ENCODE results near the gene FZD1. TPM values are rescaled to one million over a fixed set of nuclear protein-coding genes. Genes with fewer than 3 reads are reported as not detected.

FZD1 gene
- total and polyA plus RNA-seq, 2 of the 8 experiments (the other 6 are each of a cell fraction or from before 2014, with no cell fraction given): 0.62 to 0.91 TPM

DNA sequence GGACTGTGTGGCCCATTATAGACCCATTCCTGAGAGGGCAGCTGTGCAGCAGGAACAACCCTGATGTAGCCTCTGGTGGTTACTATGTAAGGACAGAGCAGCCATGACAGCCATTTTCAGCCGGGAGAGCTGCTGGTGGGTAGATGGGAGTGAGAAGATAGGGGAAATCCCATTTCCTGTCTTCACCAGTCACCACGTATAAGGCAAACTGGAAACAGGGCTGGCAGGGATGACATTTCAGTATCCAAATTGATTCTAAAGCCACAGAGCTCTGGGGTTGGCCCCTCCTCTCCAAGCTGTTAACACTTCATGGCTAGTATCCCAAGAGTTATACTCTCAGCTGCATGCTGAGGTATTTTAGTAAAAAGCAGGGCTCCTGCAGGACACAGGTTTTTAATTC, 15.2 kb upstream of the FZD1 start (continued):
- TF ChIP-seq, protein P1, sequence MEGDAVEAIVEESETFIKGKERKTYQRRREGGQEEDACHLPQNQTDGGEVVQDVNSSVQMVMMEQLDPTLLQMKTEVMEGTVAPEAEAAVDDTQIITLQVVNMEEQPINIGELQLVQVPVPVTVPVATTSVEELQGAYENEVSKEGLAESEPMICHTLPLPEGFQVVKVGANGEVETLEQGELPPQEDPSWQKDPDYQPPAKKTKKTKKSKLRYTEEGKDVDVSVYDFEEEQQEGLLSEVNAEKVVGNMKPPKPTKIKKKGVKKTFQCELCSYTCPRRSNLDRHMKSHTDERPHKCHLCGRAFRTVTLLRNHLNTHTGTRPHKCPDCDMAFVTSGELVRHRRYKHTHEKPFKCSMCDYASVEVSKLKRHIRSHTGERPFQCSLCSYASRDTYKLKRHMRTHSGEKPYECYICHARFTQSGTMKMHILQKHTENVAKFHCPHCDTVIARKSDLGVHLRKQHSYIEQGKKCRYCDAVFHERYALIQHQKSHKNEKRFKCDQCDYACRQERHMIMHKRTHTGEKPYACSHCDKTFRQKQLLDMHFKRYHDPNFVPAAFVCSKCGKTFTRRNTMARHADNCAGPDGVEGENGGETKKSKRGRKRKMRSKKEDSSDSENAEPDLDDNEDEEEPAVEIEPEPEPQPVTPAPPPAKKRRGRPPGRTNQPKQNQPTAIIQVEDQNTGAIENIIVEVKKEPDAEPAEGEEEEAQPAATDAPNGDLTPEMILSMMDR (IDR thresholded peaks at IDR 0.05; ENCODE audit: control extremely low read depth in 1 of 3, insufficient read depth in 1 of 3, low read depth in 1 of 3, low read length in 3 of 3): no peak
- TF ChIP-seq TAF7 (optimal IDR thresholded peaks at IDR 0.05; ENCODE audit: borderline replicate concordance, low read depth, low read length): no peak
- TF ChIP-seq TEAD4 (IDR thresholded peaks at IDR 0.05; ENCODE audit: low read depth, low read length): no peak
- no peak for TF ChIP-seq KDM4A (IDR thresholded peaks at IDR 0.05; ENCODE audit: low read depth, low read length, severe bottlenecking)
- no peak for TF ChIP-seq NRF1 (IDR thresholded peaks at IDR 0.05; ENCODE audit: low read depth, low read length)
- no peak for TF ChIP-seq TBP (IDR thresholded peaks at IDR 0.05; ENCODE audit: low read depth, low read length)
- no peak for TF ChIP-seq CHD2 (IDR thresholded peaks at IDR 0.05; ENCODE audit: low read length)
